NB4 (cell line): ENCODE measurements around the gene H1-8.

Experiments used
- DNase-seq: peaks from one replicate; pipeline ENCODE4 v3.0.0; 2010; ENCODE audit warnings: low read depth
- H3K4me3 ChIP-seq: one replicate; pipeline ENCODE4 v1.5.1; 2011; ENCODE audit warnings: mild to moderate bottlenecking, low read depth, low read length, moderate library complexity
- MAX ChIP-seq: IDR thresholded peaks from 2 replicates; pipeline ENCODE4 v1.6.1; 2011; ENCODE audit warnings: low read depth, low read length
- MYC ChIP-seq: IDR thresholded peaks from 2 replicates; pipeline ENCODE4 v1.6.1; 2011; ENCODE audit warnings: low read depth, low read length
- POLR2A ChIP-seq: IDR thresholded peaks from 2 replicates; pipeline ENCODE4 v1.6.1; 2011; ENCODE audit warnings: mild to moderate bottlenecking; ENCODE audit not compliant: insufficient read length; ENCODE audit errors: extremely low read depth
- TF ChIP-seq, protein P1 (sequence below): IDR thresholded peaks from one replicate; pipeline ENCODE4 v1.5.1; 2012; ENCODE audit warnings: low read depth, low read length

Gene H1-8

DNA sequence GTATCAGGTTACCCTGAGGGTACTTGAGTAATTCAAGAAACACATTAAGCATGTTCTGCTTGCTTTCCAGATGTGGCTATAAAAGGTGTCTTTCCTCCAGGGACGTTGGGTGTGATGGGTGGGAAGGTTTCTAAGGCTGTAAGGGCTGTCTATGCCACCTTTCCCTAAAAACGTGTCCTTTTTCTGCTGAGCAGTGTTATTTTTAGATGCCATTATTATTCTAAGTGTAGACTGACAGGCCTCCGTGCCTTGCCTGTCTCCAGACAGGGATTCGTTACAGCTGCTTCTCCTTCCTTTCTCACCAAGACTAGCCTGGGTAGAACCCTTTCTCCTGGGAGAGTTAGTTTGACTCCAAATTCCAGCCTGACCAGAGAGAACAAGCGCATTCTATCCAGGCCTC is 41.3 kb upstream of the H1-8 start:
- DNase-seq = no peak
- TF ChIP-seq, protein P1, sequence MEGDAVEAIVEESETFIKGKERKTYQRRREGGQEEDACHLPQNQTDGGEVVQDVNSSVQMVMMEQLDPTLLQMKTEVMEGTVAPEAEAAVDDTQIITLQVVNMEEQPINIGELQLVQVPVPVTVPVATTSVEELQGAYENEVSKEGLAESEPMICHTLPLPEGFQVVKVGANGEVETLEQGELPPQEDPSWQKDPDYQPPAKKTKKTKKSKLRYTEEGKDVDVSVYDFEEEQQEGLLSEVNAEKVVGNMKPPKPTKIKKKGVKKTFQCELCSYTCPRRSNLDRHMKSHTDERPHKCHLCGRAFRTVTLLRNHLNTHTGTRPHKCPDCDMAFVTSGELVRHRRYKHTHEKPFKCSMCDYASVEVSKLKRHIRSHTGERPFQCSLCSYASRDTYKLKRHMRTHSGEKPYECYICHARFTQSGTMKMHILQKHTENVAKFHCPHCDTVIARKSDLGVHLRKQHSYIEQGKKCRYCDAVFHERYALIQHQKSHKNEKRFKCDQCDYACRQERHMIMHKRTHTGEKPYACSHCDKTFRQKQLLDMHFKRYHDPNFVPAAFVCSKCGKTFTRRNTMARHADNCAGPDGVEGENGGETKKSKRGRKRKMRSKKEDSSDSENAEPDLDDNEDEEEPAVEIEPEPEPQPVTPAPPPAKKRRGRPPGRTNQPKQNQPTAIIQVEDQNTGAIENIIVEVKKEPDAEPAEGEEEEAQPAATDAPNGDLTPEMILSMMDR = no peak
- TF ChIP-seq MYC (no peak), POLR2A (no peak), MAX (no peak)

GRCh38 chr3:129502641-129503408 is 40.1 kb upstream of the H1-8 start:
- DNase-seq = no peak
- TF ChIP-seq, protein P1 = no peak
- TF ChIP-seq POLR2A = no peak
- TF ChIP-seq MAX = no peak
- no peak for TF ChIP-seq MYC
- no peak overlapping the region for H3K4me3 ChIP-seq

More for the DNA sequence above, 41.3 kb upstream of the H1-8 start:
- no peak overlapping the region for H3K4me3 ChIP-seq

- DNase-seq = no peak
- H3K4me3 ChIP-seq = no peak overlapping the region
- no peak for TF ChIP-seq MYC
- no peak for TF ChIP-seq MAX
- no peak for TF ChIP-seq POLR2A
- TF ChIP-seq, protein P1 = no peak
These were observed 39.3 kb upstream of the H1-8 start for GRCh38 chr3:129503471-129504291.

DNA sequence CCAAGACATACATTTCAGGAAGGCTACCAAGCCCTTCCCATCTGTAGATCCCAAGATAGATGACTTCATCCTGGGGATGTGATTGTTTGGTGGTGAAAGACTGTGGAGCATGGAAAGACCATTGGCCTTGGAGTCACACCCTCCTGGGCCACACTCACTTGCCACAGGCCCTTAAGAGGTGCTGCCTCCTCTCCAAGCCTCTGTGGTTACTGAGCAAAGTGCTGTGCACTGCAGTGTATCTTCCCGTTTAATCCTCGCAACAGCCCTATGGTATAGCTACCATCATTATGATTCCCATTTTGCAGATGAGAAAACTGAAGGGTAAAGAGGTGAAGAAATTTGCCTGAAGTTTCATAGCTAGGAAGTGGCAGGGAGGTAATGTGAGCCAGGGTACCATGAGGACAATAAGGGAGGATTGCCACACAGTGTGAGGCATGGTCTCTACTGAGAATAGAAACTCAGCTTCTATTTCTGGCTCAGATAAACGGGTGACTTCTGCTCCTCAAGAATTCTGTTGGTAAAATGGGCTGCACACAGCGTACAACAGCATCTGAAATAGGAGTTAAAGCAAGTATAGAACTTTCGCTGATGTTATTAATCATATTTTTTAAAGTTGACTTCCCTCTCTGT is 38.4 kb upstream of the H1-8 start:
- TF ChIP-seq MYC (no peak), MAX (no peak), POLR2A (no peak)
- H3K4me3 ChIP-seq = no peak overlapping the region
- peak; percentile 36 for DNase-seq

DNA sequence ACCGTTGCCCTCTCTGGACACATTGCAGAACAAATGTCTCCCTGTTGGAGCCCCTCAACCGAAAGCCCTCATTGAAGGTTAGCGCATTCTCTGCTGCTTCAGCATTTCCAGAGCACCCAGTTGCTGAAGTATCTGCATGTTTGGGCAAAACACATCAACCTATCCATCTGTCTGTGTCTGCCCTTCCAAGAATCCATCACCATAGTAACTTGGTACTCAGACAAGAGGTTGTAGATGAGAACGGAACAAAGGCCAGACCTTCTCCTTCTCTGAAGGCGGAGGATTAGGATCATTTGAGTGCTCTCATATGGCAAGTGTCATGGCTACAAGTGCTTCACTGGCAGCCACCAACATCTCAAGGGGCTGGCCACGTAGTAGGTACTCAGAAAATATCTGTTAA is 37.6 kb upstream of the H1-8 start:
- no peak for TF ChIP-seq MAX
- no peak for TF ChIP-seq POLR2A
- TF ChIP-seq MYC = no peak
- TF ChIP-seq, protein P1 = no peak
- no peak overlapping the region for H3K4me3 ChIP-seq
- DNase-seq = no peak
